ENCODE data around the gene BRAF.

- no peak for TF ChIP-seq CTCF (IDR thresholded peaks at IDR 0.05; ENCODE audit: low read length)
- no peak for TF ChIP-seq EZH2 (optimal IDR thresholded peaks at IDR 0.05; ENCODE audit: low read depth, low read length)
Observed at GRCh38 chr7:140707132-140707531, 217.6 kb downstream of the BRAF start.

All from MM.1S (cell line).